HCT116 (cell line): Measurements from ENCODE around the gene FRMD3. TPM values are rescaled to one million over a fixed set of nuclear protein-coding genes. Genes with fewer than 3 reads are reported as not detected.

Experiments used
- ATAC-seq: fragments of 200-7000 bp; cut with Tn5 transposase; 2 replicates; pipeline ENCODE4 v1.9.1; 2020; ENCODE audit warnings: mild to moderate bottlenecking, moderate library complexity
- BruUV-seq: library from RNA; stranded (reverse); fragments of 400-500 nt; replicated peaks from 2 replicates; lab custom pipeline; 2021; lab: Mats Ljungman, UMichigan
- CTCF ChIA-PET: fragments of 300-600 bp; sonication (Branson Sonifier 250); formaldehyde crosslinking; loops from one replicate; lab custom pipeline; 2021; ENCODE audit warnings: antibody characterized with exemption; lab: Charles Lee
- POLR2A ChIA-PET: fragments of 300-600, 350-600 bp; sonication (Branson Sonifier 250); formaldehyde crosslinking; loops from one replicate; lab custom pipeline; 2021; ENCODE audit warnings: antibody characterized with exemption; lab: Charles Lee
- RAD21 ChIA-PET, 2 experiments: fragments of 300-600 bp; sonication (Branson Sonifier 250); formaldehyde crosslinking; loops; one replicate each; lab custom pipeline; 2023; ENCODE audit warnings: low total read pairs in 2 of 2; ENCODE audit not compliant: uncharacterized antibody in 2 of 2, unreplicated experiment in 2 of 2, low non-redundant PET in 1 of 2; lab: Charles Lee
- DNase-seq: peaks from one replicate; pipeline ENCODE4 v3.0.0-alpha.2; 2010; ENCODE audit warnings: low read depth, low spot score
- H2AFZ ChIP-seq: fragments of 200-600 bp; shearing (Covaris generic), sonication (generic); 2 replicates; pipeline ENCODE4 v1.6.1; 2017; ENCODE audit warnings: low read depth, mixed run types, mixed read lengths, antibody characterized with exemption, low read length; ENCODE audit not compliant: poor library complexity, severe bottlenecking
- H3K27ac ChIP-seq: 2 replicates; pipeline ENCODE4 v1.5.1; 2012; ENCODE audit warnings: low read depth, low read length
- H3K27me3 ChIP-seq: fragments of 200-600 bp; sonication (generic); 2 replicates; pipeline ENCODE4 v1.6.1; 2016; ENCODE audit warnings: mixed run types, low read length, mixed read lengths; ENCODE audit not compliant: insufficient read depth
- H3K36me3 ChIP-seq, 2 experiments: fragments of 200-500 bp in 1 of 2; fragments of 200-600 bp in 1 of 2; sonication (Bioruptor generic) in 1 of 2; sonication (generic) in 1 of 2; 2 replicates each; pipeline versions ENCODE4 v1.5.1 to v1.6.1; 2014 to 2016; ENCODE audit warnings: low read length in 2 of 2, inconsistent platforms in 1 of 2, mixed read lengths in 1 of 2, mixed run types in 1 of 2; ENCODE audit not compliant: insufficient read depth in 2 of 2, control insufficient read depth in 1 of 2
- H3K4me1 ChIP-seq, 2 experiments: fragments of 200-600 bp in 1 of 2; sonication (generic) in 1 of 2; 2 replicates each; pipeline versions ENCODE4 v1.5.1 to v1.6.1; 2012 to 2017; ENCODE audit warnings: low read length in 2 of 2, inconsistent platforms in 1 of 2, mild to moderate bottlenecking in 1 of 2, mixed read lengths in 1 of 2, mixed run types in 1 of 2, moderate library complexity in 1 of 2; ENCODE audit not compliant: insufficient read depth in 2 of 2, control insufficient read depth in 1 of 2
- H3K4me2 ChIP-seq: fragments of 200-600 bp; sonication (generic); 2 replicates; pipeline ENCODE4 v1.6.1; 2017; ENCODE audit warnings: mixed run types, low read length, mixed read lengths
- H3K4me3 ChIP-seq, 2 experiments: fragments of 200-600 bp in 1 of 2; sonication (generic) in 1 of 2; replicated peaks in 1 of 2; 2 replicates each; pipeline ENCODE4 v1.5.1; 2011 to 2016; ENCODE audit warnings: low read length in 2 of 2, control low read depth in 1 of 2, low read depth in 1 of 2, mild to moderate bottlenecking in 1 of 2, mixed read lengths in 1 of 2, mixed run types in 1 of 2
- H3K79me2 ChIP-seq: fragments of 200-600 bp; sonication (generic); 2 replicates; pipeline ENCODE4 v1.6.1; 2017; ENCODE audit warnings: mild to moderate bottlenecking, mixed run types, low read length, moderate library complexity, mixed read lengths; ENCODE audit not compliant: insufficient read depth
- H3K9ac ChIP-seq: fragments of 200-600 bp; sonication (generic); 2 replicates; pipeline ENCODE4 v1.6.1; 2016; ENCODE audit warnings: low read length, mixed read lengths
- H3K9me2 ChIP-seq: fragments of 200-600 bp; sonication (generic), shearing (Covaris generic); 2 replicates; pipeline ENCODE4 v1.6.1; 2017; ENCODE audit warnings: mixed run types, mild to moderate bottlenecking, moderate library complexity; ENCODE audit not compliant: insufficient read depth
- H3K9me3 ChIP-seq, 2 experiments: fragments of 200-500 bp in 1 of 2; fragments of 200-600 bp in 1 of 2; sonication (Bioruptor generic) in 1 of 2; sonication (generic) in 1 of 2; 2 replicates each; pipeline ENCODE4 v1.6.1; 2014 to 2017; ENCODE audit warnings: low read length in 2 of 2, mixed read lengths in 2 of 2, inconsistent platforms in 1 of 2, low read depth in 1 of 2, mild to moderate bottlenecking in 1 of 2, mixed run types in 1 of 2, moderate library complexity in 1 of 2; ENCODE audit not compliant: control insufficient read depth in 1 of 2, insufficient read depth in 1 of 2
- H4K20me1 ChIP-seq: fragments of 200-600 bp; sonication (generic), shearing (Covaris generic); 2 replicates; pipeline ENCODE4 v1.6.1; 2017; ENCODE audit warnings: mixed run types, mild to moderate bottlenecking, moderate library complexity; ENCODE audit not compliant: insufficient read depth
- CBX3 ChIP-seq: IDR thresholded peaks from 2 replicates; pipeline ENCODE4 v1.6.1; 2012; ENCODE audit warnings: low read depth
- CEBPB ChIP-seq: IDR thresholded peaks from 2 replicates; pipeline ENCODE4 v1.6.1; 2012; ENCODE audit warnings: low read depth
- EGR1 ChIP-seq: IDR thresholded peaks from 2 replicates; pipeline ENCODE4 v1.6.1; 2012; ENCODE audit warnings: low read depth
- EZH2 ChIP-seq: fragments of 200-600 bp; sonication (generic); IDR thresholded peaks from 2 replicates; pipeline ENCODE4 v1.6.1; 2017; ENCODE audit warnings: antibody characterized with exemption, mixed run types
- EZH2phosphoT487 ChIP-seq: fragments of 200-600 bp; IDR thresholded peaks from 2 replicates; pipeline ENCODE4 v1.6.1; 2018; ENCODE audit warnings: antibody characterized with exemption, borderline replicate concordance
- RAD21 ChIP-seq: IDR thresholded peaks from 2 replicates; pipeline ENCODE4 v1.6.1; 2012; ENCODE audit warnings: low read depth, mild to moderate bottlenecking
- YY1 ChIP-seq: IDR thresholded peaks from 2 replicates; pipeline ENCODE4 v1.6.1; 2011; ENCODE audit warnings: low read length, low read depth, moderate library complexity, mild to moderate bottlenecking; ENCODE audit not compliant: insufficient replicate concordance; ENCODE audit errors: extremely low read depth
- ZNF274 ChIP-seq: fragments of 200-500 bp; sonication (Bioruptor generic); IDR thresholded peaks from 2 replicates; pipeline ENCODE4 v1.6.1; 2014; ENCODE audit warnings: mild to moderate bottlenecking, low read depth, low read length, inconsistent platforms
- intact Hi-C: fragments of 100-400 bp; cut with micrococcal nuclease; formaldehyde crosslinking; loops from 2 replicates; pipeline ENCODE4 v1.10.0; 2022
- total RNA-seq: library from RNA; stranded (reverse); gene quantifications from one replicate; pipeline ENCODE4 v1.2.1, GENCODE V29; 2021; ENCODE audit not compliant: unreplicated experiment
- TF ChIP-seq, protein P1 (sequence below): IDR thresholded peaks from 2 replicates; pipeline ENCODE4 v1.6.1; 2012

The FRMD3 gene
- total RNA-seq, 1 experiment from 2014 or later, result 0.89 TPM

DNA sequence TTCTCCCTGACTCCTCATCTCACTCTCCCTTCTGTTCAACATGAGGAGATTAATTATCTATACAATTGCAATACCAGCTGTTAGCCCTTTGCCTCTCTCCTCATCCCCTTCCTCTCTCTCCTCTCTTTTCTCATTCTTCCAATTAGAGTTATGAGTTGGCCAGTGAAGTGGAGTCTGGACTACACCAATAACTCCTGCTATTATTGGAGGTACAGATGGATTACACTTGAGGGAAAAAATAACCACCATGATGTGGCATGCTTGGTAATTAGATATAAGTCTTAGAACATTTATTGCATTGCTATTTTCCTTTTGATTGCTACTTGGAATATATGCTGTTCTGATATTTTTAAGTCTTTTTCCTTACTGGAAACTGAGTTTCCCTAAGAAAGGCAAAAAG is 159.2 kb downstream of the FRMD3 start (continued):
- TF ChIP-seq, protein P1, sequence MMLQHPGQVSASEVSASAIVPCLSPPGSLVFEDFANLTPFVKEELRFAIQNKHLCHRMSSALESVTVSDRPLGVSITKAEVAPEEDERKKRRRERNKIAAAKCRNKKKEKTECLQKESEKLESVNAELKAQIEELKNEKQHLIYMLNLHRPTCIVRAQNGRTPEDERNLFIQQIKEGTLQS, result no peak
- TF ChIP-seq EZH2phosphoT487 (no peak), CEBPB (no peak), YY1 (no peak), ZNF274 (no peak), CBX3 (no peak)

DNA sequence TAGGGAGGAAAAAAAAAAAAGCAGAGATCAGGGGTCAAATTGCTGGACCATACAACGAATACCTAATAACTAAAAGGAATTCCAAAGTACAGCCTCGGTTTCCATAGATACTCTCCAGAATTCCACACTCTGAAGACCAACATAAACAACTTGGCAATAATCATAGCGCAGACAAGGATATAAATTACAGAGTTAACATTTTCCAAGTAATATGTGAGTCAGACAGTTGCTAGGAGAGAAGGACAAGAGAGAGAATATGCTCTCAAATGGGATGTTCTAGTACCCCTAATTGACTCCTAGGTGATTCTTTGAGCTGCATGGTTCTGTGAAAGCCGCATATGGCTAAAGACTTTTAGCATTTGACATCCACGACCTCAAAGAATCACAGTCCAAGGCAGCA is 165.2 kb downstream of the FRMD3 start:
- no peak overlapping the region for H3K4me3 ChIP-seq
- CTCF ChIA-PET, result no interaction called here

DNA sequence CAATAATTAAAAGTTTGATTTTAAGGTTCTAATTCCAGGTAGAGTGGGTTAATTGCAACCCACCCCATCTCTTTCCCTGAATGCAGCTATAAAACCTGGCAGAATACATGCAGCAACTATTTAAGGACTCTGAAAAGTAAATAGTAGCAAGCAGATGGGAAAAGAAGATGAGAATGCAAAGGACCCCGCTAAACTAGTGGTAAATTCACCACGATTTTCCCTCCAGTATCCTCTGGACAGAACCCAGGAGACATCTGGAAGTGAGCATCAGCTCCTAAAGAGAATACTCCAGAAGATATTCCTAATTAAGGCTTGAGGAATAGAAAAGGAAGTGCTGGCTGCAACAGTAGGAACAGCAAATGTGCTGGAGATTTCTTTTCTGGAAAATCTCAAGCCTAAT is 170.9 kb downstream of the FRMD3 start:
- no peaks in the 10 kb centered on the region for H3K9me2 ChIP-seq
- ATAC-seq, result no peak
- H4K20me1 ChIP-seq, result no peaks in the 10 kb centered on the region
- no peaks in the 10 kb centered on the region for H3K36me3 ChIP-seq
- no peaks in the 10 kb centered on the region for H3K79me2 ChIP-seq
- POLR2A ChIA-PET, result no interaction called here
- H3K4me1 ChIP-seq, result no peaks in the 10 kb centered on the region
- DNase-seq, result no peak
- intact Hi-C loops, result no loop called here
- H3K27me3 ChIP-seq, result no peaks in the 10 kb centered on the region
- no peak overlapping the region for H2AFZ ChIP-seq
- H3K27ac ChIP-seq, result no peak overlapping the region
- H3K4me3 ChIP-seq, result no peak overlapping the region
- RAD21 ChIA-PET, result no interaction called here
- TF ChIP-seq CBX3, result no peak
- TF ChIP-seq EZH2, result no peak
- no peak for TF ChIP-seq EGR1
- no peaks in the 10 kb centered on the region for H3K9me3 ChIP-seq
- CTCF ChIA-PET, result interaction anchor here (1.9 kb wide), 1 partner anchor 33 kb away, joined by 6 read pairs; no protein-coding TSS in a partner anchor
- H3K4me2 ChIP-seq, result no peak overlapping the region
- no peak overlapping the region for H3K9ac ChIP-seq
- no TSS peak for BruUV-seq

More for the DNA sequence above, 165.2 kb downstream of the FRMD3 start:
- ChIA-PET RAD21 (no interaction called here), POLR2A (no interaction called here)
- no peaks in the 10 kb centered on the region for H3K9me3 ChIP-seq
- no peaks in the 10 kb centered on the region for H3K27me3 ChIP-seq
- no TSS peak for BruUV-seq
- H3K4me1 ChIP-seq, result no peaks in the 10 kb centered on the region
- H3K27ac ChIP-seq, result no peak overlapping the region
- H2AFZ ChIP-seq, result no peak overlapping the region
- TF ChIP-seq RAD21, result no peak
- TF ChIP-seq YY1, result no peak
- no peaks in the 10 kb centered on the region for H3K79me2 ChIP-seq
- H3K36me3 ChIP-seq, result no peaks in the 10 kb centered on the region
- H3K9ac ChIP-seq, result no peak overlapping the region
- no peak overlapping the region for H3K4me2 ChIP-seq
- H3K9me2 ChIP-seq, result no peaks in the 10 kb centered on the region
- ATAC-seq (no peak), DNase-seq (no peak)
- H4K20me1 ChIP-seq, result no peaks in the 10 kb centered on the region
- intact Hi-C loops, result no loop called here
